ENCODE results near the gene TANGO6.
"Not testable (repeated sequence)": the region's sequence is repeated elsewhere in the genome, so short reads cannot be mapped to it uniquely, and the experiment has no call there.

The TANGO6 gene

DNA sequence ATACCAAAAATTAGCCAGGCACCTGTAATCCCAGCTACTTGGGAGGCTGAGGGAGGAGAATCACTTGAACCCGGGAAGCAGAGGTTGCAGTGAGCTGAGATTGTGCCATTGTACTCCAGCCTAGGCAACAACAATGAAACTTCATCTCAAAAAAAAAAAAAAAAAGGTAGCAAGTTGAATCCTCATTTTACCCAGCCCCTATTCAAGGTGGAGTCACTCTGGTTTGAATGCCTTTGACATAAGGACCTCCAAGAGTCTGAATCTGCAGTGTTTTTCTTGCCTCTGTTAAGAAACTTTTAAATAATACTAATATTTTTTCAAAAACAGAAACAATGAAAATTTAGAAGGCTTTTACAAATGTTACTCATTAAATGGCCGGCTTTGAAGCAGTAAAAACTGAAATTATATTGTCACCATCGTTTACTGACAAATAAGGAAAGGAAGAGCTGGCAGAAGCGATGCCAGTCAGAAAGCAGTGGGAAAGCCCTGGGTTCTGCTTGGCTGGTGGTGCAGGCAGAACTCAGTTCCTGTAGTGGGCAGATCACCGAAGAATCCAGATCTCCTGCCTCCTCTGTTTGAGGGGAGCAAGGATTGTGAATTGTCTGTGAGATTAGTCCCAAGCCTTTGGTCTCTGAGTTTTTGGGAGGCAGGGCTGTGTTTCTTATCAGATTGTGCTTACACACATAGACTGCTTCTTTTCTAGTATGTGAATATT is 162.5 kb downstream of the TANGO6 start:
- no peak for DNase-seq (ENCODE audit: low read depth)

DNA sequence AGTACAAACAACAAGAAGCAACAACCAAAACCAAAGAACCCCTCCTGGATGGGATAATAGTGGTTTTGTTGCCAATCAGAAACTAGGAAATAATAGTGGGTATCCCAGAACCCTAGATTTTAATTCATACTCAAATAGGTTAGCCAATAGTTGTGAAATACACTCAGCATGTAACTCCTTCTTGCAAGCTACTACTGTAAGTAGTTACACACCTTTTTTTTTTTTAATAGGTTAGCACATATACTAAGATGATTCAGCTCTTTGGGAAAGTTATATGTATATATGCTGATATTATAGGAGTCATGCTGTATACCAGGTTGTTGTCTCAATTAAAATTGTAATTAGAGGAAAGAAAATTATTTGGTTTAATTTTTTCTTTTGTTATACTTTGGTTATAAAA is 169.6 kb downstream of the TANGO6 start:
- no peak for DNase-seq (ENCODE audit: low read depth)

DNA sequence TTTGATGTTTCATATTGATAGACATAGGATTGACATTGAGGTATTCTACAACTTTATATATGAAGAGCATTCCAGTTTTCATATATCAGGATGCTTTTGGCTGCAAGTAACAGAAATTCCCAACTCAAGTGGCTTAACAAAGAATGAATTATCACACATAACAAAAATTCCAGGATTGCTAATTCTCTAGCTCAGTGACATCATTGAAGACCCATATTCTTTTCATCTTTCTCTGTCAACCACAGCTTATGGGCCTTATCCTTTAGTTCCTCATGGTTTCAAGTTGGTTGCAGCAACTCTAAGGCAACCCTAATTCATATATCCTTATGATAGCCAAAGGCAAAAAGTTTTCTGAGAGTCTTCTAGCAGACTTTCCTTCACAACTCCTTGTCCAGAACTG is 170.7 kb downstream of the TANGO6 start:
- no peak for DNase-seq (ENCODE audit: low read depth)

DNA sequence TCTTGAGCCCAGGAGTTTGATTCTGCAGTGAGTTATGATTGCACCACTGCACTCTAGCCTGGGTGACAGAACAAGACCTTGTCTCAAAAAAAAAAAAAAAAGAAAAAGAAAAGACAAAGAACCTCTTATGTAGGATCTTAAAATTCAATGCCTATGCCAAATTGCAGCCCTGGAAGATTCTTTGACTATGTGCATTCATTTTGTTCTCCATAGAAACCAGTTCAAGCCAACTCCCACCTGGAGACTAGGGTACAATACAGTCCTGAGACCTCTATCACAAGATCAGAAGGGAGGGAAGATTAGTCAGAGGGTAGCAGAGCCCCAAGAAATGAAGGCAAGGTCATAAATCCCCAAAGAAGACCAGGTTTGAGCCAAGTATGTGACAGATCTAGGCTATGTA is 171.5 kb downstream of the TANGO6 start:
- no peak for DNase-seq (ENCODE audit: low read depth)

DNA sequence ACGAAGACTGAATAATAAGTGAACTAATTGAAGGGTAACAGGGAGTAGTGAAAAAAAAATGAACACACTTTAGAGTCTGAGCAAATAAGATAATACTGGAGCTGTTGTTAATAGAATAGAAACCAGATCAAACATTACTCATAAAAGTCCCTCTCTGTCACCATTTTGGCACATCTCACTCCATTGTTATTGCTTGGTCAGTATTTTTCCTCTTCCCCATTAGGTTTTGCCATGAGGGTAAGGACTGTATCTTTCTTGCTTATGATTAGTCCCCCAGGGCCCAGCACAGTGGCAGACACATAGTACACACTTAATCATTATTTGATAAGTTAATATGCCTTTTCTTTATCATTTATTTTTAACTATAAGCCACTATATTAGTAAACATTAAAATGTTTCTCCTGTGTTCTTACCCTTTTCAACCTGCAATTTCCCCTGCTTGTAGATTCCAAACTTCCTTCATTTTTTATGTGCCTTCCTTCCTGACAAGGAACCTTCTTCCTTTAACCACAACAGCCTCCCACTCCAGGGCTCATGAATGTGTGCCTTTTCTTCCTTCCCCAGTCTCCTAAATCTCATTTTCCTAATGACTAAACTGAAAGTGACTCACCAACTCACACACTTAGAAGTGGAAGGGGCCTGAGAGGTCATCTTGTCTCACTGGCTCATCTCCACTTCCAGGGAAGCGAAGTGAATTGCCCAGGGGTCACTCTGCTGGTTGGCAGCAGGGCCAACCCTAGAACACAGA is 173.9 kb downstream of the TANGO6 start:
- DNase-seq (ENCODE audit: low read depth): no peak

DNA sequence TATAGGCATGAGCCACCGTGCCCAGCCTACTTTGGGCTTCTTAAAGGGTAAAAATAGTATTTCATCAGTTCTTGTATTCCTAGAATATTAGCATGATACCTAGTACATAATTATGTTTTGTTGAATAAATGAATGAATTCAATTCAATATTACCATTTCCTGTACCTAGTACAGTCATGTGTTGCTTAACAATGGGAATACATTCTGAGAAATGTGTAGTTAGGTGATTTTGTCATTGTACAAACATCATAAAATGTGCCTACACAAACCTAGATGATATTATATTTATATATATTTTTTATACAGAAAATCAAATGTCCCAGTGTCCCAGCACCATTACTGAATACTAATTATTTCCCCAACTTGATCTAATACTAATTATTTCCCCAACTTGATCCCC is 176.5 kb downstream of the TANGO6 start:
- DNase-seq (ENCODE audit: low read depth): no peak

DNA sequence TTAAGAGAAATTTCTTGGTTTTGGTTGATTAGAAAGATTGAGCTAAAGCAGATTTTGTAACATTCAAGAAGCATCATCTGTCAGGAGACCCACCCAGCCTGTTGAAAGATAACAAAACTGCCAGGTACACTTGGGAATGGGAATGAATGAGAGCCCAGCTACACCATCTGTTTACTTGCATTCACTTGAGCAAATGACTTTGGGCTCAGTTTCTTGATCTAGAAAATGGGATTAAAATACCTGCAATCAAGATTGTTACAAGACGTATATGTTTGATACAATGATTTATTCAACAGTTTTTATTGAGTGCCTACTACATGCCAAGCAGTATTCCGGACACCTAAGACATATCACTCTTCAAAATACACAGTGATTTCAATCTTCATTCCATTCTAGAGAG is 185.8 kb downstream of the TANGO6 start:
- no peak for DNase-seq (ENCODE audit: low read depth)

DNA sequence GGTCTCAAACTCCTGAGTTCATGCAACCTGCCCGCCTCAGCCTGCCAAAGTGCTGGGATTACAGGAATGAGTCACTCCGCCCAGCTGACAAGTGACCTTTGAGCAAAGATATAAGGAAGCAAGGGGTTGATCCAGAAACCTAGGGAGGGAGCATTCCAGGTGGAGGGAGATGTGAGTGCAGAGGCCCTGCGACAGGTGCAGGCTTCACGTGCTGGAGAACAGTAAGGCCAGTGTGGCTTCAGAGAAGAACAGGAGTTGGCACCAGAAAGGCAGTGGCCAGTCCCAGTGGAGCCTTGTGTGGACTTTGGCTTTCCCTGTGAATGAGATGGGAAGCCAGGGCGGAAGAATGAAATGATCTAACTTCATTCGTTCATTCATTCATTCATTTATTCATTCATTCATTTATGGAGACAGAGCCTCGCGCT is 188.6 kb downstream of the TANGO6 start:
- DNase-seq (ENCODE audit: low read depth): no peak

DNA sequence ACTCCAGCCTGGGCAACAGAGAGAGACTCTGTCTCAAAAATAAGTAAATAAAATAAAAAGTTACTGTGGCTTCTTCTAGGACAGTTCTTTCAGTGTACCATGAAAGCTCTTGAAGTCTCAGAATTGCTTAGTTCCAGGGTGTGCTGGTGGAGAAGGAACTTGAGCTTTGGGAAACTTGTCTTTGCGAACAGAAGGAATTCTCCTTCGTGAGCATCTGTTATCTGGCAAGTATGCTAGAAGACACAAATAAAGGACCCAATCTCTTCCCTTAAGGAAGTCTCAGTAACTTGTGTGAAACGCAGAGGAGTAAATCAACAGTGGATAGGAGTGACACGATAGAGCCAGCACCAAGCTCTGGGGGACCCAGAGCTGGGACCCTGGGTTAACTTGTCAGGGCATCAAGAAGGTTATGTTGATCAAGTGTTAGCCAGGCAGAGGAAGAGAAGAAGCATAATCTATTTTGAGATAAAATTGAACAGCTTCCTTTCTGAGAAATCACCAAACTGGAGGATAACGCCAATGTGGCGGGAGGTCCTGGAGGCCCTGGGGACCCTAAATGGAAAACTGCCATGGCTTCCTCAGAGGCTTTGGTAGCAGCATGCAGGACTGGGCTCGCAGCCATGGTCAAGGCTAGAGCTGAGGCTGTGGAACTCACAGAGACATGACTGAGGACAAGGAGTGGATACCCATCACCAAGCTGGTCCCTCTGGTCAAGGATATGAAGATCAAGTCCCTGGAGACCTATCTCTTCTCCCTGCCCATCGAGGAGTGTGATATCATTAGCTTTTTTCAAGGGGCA is 190.0 kb downstream of the TANGO6 start:
- no peak for DNase-seq (ENCODE audit: low read depth)

DNA sequence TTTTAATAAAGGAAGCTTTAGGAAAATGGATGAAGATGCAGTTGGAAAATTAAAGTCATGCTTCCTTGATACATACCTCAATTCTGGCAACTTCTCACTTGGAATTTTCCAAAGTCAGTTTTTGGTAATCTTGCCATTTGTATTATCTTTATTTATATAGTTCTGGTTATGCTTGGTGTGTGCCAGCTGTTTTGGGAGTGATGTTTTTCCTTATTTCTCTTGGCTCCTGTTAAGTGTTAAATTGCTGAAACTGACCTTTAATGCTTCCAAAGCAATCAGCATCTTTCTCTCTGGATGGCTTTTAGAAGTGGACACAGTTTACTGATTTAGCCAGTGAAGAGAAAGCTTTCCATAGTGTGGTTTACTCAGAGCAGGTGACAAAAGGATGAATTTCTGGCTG is 192.0 kb downstream of the TANGO6 start:
- no peak for DNase-seq (ENCODE audit: low read depth)

DNA sequence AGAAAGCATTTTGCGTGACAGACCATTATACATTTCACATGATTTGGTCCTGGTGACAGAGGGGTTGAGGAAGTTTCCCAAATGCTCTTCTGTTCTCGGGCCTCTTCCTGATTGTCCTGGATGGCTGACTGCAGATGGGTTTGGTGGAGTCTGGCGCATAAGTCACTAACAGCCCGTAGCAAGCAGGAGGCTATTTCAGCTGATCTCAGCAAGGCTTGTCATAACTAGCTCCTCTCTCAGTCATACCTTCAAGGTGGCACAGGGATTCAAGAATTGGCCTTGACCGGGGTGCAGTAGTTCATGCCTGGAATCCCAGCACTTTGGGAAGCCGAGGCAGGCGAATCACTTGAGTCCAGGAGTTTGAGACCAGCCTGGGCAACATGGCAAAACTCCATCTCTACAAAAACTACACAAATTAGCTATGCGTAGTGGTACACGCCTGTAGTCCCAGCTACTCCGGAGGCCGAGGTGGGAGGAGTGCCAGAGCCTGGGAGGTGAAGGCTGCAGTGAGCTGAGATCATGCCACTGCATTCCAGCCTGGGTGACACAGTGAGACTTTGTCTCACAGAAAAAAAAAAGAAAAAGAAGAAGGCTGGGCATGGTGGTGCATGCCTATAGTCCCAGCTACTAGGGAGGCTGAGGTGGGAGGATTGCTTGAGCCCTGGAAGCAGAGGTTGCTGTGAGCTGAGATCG is 193.2 kb downstream of the TANGO6 start:
- DNase-seq (ENCODE audit: low read depth): no peak

DNA sequence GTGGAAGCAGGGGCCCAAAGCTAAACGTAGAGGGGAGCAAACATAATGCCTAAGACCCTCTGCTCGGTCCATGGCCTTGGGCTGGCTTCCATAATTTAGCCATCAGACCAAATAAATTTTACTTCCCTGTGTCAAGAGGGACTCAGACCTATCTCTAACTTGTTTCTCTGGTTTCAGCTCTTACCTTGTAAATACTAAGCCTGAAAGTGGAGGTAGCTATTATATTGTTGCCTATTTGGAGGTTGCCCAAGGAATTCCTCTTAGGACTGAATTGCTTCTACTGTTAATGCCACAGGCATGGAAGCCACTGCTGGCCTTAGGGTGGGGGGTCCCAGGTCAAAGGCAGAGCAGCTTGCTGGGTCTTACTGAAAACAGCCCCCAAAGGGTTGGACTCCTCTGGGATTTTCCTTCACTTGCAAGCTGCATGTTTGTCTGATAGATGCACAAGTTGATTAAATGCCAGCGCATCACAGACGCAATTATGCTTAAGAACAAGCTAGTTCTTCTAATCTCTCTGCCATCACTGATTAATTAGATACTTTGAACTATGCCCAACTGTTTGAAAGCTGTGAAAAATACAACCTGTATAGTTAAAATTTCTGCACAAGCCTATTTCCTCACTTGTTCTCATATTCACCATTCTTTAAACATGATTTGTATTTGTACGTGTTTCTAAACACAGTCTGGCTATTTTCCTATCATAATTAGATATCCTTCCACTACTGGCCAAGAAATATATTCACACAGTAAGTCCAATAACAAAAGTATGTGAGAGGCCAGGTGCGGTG is 194.2 kb downstream of the TANGO6 start:
- no peak for DNase-seq (ENCODE audit: low read depth)

DNA sequence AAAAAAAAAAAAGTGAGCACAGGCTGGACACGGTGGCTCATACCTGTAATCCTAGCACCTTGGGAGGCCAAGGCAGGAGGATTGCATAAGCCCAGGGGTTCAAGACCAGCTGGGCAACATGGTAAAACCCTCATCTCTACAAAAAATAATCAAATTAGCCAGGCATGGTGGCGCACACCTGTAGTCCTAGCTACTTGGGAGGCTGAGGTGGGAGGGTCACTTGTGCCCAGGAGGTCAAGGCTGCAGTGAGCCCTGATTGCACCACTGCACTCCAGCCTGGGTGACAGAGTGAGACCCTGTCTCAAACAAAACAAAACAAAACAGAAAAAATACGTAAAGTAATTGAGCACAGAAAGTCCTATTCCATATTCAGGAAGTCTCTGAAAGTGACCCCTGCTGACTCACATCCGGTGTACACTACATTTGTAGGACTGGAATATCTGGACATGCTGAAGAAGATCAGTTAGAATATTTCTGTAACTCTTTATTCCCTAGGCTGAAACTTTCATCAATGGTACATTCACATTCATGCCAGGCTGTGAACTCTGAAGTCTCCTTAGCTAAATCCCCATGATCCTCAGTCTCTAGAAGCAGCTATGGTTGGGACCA is 196.1 kb downstream of the TANGO6 start:
- DNase-seq (ENCODE audit: low read depth): no peak

DNA sequence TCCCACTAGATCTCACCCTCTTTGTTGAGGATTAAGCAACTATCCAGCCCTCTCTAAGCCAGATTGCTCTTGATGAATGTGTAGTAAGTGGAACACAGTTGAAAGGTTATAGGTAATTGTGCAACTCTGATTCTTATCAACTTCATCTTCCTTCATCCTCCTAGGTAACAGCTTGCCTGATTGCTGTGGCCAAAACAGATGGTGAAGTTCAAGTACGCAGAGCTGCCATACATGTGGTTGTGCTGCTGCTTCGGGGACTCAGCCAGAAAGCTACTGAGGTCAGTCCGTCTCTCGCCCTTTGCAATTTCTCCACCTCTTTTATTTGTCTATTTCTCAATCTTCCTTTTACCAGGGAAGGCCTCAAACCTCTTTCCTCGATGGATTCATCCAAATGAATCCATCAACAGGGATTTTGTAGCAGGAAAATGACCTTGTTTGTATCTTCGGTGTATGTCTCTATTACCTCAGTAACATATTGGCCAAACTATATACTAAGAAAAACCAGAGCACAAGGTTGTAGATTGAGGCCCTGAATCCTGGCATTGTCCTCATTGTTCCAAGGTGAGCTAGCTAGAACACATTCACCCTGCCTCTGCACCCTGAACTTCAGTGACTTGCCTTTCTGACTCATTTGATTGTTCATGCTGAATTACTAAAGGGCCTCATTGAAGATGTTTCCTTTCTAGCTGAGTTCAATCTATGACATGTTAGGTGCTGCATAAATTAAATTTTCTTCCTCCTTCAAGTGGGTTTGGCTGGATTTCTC is 197.0 kb downstream of the TANGO6 start:
- DNase-seq (ENCODE audit: low read depth): no peak

DNA sequence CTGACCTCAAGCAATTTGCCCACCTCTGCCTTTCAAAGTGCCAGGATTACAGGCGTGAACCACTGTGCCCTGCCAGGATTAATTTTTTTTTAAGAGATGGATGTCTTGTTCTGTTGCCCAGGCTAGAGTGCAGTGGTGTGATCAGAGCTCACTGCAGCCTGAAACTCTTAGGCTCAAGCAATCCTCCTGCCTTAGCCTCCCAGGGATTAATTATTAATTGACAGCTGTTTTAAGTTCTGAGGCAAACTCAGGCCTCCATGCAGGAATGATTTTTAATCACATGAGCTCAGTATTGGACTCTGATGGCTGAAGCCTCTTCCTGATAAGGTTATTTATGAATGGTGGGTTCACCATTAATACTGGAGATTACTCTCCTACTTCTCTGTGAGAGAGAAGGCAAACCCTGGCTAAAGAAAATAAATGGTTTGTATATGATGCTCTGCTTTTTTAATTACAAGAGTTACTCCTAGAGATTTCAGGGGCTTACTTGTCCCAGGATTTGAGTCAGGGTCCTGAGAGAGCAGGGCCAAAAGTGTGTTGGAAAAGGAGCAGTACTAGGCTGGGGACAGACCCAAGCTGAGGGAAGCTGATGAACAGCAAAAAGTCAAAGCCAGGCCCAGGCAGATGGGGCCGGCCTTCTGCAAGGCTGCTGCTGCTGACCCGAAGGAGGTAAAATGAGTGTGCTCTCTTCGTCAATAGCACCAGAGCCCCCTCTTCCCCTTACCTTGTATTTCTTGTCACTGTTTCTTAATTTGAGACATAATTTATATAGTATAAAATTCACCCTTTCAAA is 205.2 kb downstream of the TANGO6 start:
- DNase-seq (ENCODE audit: low read depth): no peak

DNA sequence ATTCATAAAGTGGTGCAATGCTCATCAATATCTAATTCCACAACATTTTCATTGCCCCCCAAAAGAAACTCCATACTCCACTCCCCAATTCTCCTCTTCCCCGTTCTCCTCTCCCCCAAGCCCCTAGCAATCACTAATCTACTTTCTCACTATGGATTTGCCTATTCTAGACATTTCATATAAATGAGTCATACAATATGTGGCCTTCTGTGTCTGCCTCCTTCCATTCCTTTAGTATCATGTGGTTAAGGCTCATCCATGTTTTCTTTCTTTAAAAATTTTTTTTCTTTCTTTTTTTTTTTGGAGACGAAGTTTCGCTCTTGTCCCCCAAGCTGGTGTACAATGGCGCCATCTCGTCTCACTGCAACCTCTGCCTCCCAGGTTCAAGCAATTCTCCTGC is 205.8 kb downstream of the TANGO6 start:
- DNase-seq (ENCODE audit: low read depth): no peak

DNA sequence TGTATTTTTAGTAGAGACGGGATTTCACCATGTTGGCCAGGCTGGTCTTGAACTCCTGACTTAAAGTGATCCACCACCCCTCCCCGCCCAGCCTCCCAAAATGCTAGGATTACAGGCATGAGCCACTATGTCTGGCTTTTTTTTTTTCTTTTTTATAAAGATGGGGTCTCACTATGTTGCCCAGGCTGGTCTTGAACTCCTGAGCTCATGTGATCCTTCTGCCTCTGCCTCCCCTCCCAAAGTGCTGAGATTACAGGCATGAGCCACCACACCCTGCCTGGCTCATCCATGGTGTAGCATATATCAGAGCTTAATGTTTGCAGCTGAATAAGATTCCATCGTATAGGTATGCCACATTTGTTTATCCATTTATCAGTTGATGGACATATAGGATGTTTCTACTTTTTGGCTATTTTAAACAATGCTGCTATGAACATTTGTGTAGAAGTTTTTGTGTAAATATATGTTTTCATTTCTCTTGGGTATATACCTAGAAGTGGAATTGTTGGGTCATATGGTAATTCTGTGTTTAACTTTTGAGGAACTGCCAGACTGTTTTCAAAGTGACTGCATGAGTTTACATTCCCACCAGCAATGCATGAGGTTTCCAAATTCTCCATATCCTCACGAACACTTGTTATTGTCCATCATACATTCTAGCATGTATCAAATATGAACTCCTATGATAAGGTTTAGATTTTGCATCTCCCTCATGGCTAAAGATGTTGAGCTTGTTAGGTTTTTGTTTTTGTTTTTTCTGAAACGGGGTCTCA is 206.5 kb downstream of the TANGO6 start:
- DNase-seq (ENCODE audit: low read depth): no peak

DNA sequence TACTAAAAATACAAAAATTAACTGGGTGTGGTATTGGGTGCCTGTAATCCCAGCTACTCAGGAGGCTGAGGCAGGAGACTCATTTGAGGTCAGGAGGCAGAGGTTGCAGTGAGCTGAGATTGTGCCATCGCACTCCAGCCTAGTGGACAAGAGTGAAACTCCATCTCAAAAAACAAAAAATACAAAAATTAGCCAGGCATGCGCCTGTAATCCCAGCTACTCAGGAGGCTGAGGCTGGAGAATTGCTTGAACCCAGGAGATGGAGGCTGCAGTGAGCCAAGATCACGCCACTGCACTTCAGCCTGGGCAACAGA is 208.1 kb downstream of the TANGO6 start:
- not testable (repeated sequence) for DNase-seq (ENCODE audit: low read depth)

DNA sequence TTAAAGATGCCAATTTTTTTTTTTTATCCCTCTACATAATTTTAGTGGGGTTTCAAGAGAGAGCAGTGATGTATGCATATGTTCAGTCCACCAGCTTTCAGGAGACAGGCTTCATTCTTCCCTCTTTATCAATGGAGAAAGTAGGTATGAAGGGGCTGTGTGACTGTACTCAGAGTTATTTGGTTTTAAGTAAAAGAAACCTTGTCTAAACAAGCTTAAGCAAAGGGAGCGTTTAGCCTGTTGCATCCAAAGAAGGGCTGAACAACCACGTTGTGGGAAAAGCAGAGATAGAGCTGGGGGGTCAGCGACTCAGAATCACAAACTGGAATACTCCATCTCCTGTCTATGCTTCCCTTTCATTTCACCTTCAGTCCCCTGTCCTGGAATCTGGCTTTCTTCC is 211.7 kb downstream of the TANGO6 start:
- DNase-seq (ENCODE audit: low read depth): no peak

All from T follicular helper cell (primary cell).